Measurements from ENCODE around the gene FHOD3. TPM values are rescaled to one million over a fixed set of nuclear protein-coding genes. Genes with fewer than 3 reads are reported as not detected.
"Not testable (repeated sequence)": the region's sequence is repeated elsewhere in the genome, so short reads cannot be mapped to it uniquely, and the experiment has no call there.

The FHOD3 gene
- polyA plus RNA-seq, 5 donors: 1.5 to 2.5 (median 2.1) TPM

GRCh38 chr18:36350251-36350651, 52.7 kb downstream of the FHOD3 start:
- DNase-seq: no peak

GRCh38 chr18:36350839-36351469, 53.4 kb downstream of the FHOD3 start:
- no peak for DNase-seq

GRCh38 chr18:36352384-36352783, 54.9 kb downstream of the FHOD3 start:
- peak in 1 of 2 donors; percentile 8 for DNase-seq

- no peak for DNase-seq
Observed at GRCh38 chr18:36354989-36355388, 57.5 kb downstream of the FHOD3 start.

- DNase-seq: no peak
Observed at GRCh38 chr18:36355511-36355910, 58.0 kb downstream of the FHOD3 start.

- DNase-seq: not testable (repeated sequence)
Observed at GRCh38 chr18:36356741-36357140, 59.2 kb downstream of the FHOD3 start.

- no peak for DNase-seq
Observed at GRCh38 chr18:36358141-36358540, 60.6 kb downstream of the FHOD3 start.

GRCh38 chr18:36360256-36360909, 62.9 kb downstream of the FHOD3 start:
- DNase-seq: no peak

GRCh38 chr18:36364911-36365624, 67.6 kb downstream of the FHOD3 start:
- no peak for DNase-seq

GRCh38 chr18:36365836-36366775, 68.6 kb downstream of the FHOD3 start:
- no peak for DNase-seq

- DNase-seq: no peak
Observed at GRCh38 chr18:36366994-36367839, 69.7 kb downstream of the FHOD3 start.

GRCh38 chr18:36368889-36369288, 71.4 kb downstream of the FHOD3 start:
- DNase-seq: no peak

- no peak for DNase-seq
Observed at GRCh38 chr18:36372903-36373311, 75.4 kb downstream of the FHOD3 start.

- no peak for DNase-seq
Observed at GRCh38 chr18:36374262-36374661, 76.7 kb downstream of the FHOD3 start.

- no peak for DNase-seq
Observed at GRCh38 chr18:36375118-36375517, 77.6 kb downstream of the FHOD3 start.

- DNase-seq: no peak
Observed at GRCh38 chr18:36376361-36376760, 78.8 kb downstream of the FHOD3 start.

GRCh38 chr18:36377626-36378025, 80.1 kb downstream of the FHOD3 start:
- DNase-seq: no peak

GRCh38 chr18:36378205-36378604, 80.7 kb downstream of the FHOD3 start:
- DNase-seq: no peak

- no peak for DNase-seq
Observed at GRCh38 chr18:36379435-36379984, 82.0 kb downstream of the FHOD3 start.

- no peak for DNase-seq
Observed at GRCh38 chr18:36380173-36380827, 82.8 kb downstream of the FHOD3 start.
